Skeletal muscle tissue (tissue), 4 donors: ENCODE results near the gene PTPRCAP. TPM values are rescaled to one million over a fixed set of nuclear protein-coding genes. Genes with fewer than 3 reads are reported as not detected.

ENCODE experiments used
- H3K27ac ChIP-seq: one replicate; pipeline ENCODE4 v1.7.0; 2013; ENCODE audit warnings: mild to moderate bottlenecking, low read depth, low read length, inconsistent platforms
- H3K27me3 ChIP-seq, 3 donors: one replicate each; pipeline ENCODE4 v1.7.0; 2013; ENCODE audit warnings: low read length in 3 of 3; ENCODE audit not compliant: control insufficient read depth in 3 of 3, insufficient read depth in 3 of 3
- H3K36me3 ChIP-seq, 3 donors: one replicate each; pipeline ENCODE4 v1.7.0; 2013; ENCODE audit warnings: low read length in 3 of 3; ENCODE audit not compliant: control insufficient read depth in 3 of 3, insufficient read depth in 3 of 3
- H3K4me1 ChIP-seq, 3 donors: one replicate each; pipeline ENCODE4 v1.7.0; 2013; ENCODE audit warnings: low read length in 3 of 3, mild to moderate bottlenecking in 3 of 3; ENCODE audit not compliant: control insufficient read depth in 3 of 3, insufficient read depth in 3 of 3
- H3K4me3 ChIP-seq, 3 donors: one replicate each; pipeline ENCODE4 v1.7.0; 2013; ENCODE audit warnings: low read length in 3 of 3
- H3K9ac ChIP-seq, 3 donors: one replicate each; pipeline ENCODE4 v1.7.0; 2013; ENCODE audit warnings: low read length in 3 of 3, mild to moderate bottlenecking in 3 of 3, moderate library complexity in 2 of 3, low read depth in 1 of 3
- H3K9me3 ChIP-seq, 3 donors: one replicate each; pipeline ENCODE4 v1.7.0; 2013; ENCODE audit warnings: low read length in 3 of 3; ENCODE audit not compliant: control insufficient read depth in 3 of 3
- total RNA-seq: library from RNA; depleted of rRNA; stranded (reverse); fragments of >200 nt; gene quantifications from one replicate; pipeline ENCODE4 v1.2.3, GENCODE V29; 2014
- donor health status: Osteomylitis.

PTPRCAP gene
- total RNA-seq, 1 donor from 2014 or later, result not detected

DNA sequence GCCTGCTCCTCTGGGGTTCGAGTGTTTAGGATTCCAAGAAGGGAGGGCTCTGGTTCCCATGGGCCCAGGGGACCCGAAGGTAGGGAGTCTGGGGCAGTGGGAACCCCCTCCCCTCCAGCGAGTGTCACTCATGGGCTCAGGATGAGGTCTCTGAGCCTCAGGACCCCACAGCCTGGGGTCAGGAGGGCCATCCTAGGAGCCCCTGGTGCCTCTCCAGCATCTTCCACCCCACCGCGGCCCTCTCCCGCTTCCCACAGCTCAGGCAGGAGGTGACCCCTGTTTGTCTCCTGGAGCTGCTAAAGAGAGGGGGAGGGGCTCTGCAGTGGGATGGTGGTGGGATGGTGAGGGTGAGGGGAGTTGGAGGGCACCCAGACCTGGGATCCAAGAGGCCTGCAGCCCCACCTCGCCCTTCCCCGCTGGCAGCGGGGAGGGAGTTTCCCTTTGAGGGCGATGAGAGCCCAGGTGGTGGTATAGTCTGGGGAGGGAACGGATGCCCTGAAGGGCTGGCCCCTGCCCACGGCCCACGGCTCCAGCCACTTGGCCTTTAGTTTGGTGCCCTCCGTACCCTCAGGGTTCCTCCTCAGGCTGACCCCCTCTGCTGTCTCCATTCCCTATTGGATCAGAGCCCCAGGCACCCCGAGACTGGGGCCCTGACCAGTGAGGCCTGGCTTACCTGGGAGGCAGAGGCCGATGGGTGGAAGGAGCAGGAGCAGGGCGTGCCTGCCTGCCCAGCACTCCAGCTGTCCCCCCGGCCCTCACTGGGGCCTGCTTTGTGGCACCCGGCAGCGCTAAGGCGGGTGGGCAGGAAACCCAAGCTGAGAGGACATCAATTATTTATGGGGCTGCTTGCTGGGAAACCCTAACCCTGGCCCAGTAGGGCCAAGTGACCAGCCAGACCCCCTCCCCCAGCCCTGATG is 16.6 kb upstream of the PTPRCAP start:
- Histone ChIP-seq H3K27ac (no peak overlapping the region), H3K27me3 (peaks cover 0 to 6% (median 0%) of the 10 kb centered on the region in 3 donors), H3K4me1 (peaks cover 0 to 8% (median 7%) of the 10 kb centered on the region in 3 donors), H3K9me3 (no peaks in the 10 kb centered on the region), H3K36me3 (no peaks in the 10 kb centered on the region), H3K9ac (no peak overlapping the region), H3K4me3 (no peak overlapping the region)

DNA sequence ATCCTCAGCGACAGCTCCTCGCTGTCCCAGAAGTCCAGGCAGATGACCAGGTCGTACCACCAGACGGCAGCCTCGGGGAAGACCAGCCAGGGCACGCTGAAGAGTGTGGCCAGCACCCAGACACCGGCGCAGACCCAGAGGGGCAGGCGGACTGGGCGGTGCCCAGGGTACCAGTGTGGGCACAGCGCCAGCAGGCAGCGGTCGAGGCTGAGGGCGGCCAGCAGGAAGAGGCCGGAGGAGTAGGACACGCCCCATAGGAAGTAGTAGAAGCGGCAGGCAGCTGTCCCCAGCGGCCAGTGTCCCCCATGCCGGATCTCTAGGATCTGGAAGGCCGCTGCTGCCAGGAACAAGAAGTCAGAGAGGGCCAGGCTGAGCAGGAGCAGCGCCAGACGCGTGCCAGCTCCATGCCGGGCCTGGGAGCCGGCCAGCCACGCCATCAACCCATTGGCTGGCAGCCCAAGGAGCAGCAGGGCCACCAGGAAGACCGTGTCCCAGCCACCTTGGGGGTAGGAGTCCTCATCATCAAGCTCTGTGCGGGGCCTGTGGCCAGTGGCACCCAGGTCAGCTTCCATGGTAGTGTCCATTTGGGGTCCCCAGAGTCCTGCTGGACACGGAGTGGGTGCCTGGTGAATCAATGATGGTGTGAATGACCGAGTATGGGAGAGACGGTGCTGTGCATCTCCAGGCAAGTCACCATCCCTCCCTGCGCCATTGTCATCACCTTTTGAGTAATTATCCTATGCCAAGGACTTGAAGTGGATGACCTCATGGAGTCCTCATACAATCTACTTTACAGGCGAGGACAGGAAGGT is 14.9 kb upstream of the PTPRCAP start, which contains the start of gene GPR152:
Gene GPR152, minus strand, starts transcription at position 589 of the 812 bp plus-strand sequence. Its CDS starts 5 bp downstream, at position 584.
- peak within 1 kb of the TSS in 2 of 3 donors; percentile 58 to 73 for H3K9ac ChIP-seq
- peaks cover 0 to 6% (median 4%) of the 10 kb centered on the region in 3 donors for H3K27me3 ChIP-seq
- H3K27ac ChIP-seq, result no peak within 1 kb of the TSS
- H3K36me3 ChIP-seq, result no peaks in the 10 kb centered on the region
- H3K4me1 ChIP-seq, result peaks cover 0 to 8% (median 7%) of the 10 kb centered on the region in 3 donors
- no peaks in the 10 kb centered on the region for H3K9me3 ChIP-seq
- H3K4me3 ChIP-seq, result peak within 1 kb of the TSS; percentile 43 to 64 (median 54)

DNA sequence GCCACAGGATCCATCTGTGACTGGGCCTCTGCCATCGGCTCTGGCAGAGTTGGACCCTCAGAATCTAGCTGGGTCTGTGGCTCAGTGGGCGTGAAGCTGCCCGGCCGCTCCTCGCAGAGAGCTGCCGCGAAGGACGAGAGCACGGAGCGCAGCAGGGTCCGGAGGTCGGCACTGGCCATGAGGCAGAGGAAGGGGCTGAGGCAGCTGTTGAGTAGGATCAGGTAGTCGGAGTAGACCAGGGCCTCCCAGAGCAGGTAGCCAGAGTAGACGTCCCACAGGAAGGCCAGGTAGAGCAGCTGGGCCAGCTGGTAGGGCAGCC is 14.1 kb upstream of the PTPRCAP start:
- Histone ChIP-seq H3K9me3 (no peaks in the 10 kb centered on the region), H3K27ac (no peak overlapping the region), H3K4me1 (peaks cover 0 to 8% (median 7%) of the 10 kb centered on the region in 3 donors), H3K4me3 (no peak overlapping the region), H3K27me3 (peaks cover 0 to 6% (median 4%) of the 10 kb centered on the region in 3 donors), H3K36me3 (no peaks in the 10 kb centered on the region), H3K9ac (no peak overlapping the region)

DNA sequence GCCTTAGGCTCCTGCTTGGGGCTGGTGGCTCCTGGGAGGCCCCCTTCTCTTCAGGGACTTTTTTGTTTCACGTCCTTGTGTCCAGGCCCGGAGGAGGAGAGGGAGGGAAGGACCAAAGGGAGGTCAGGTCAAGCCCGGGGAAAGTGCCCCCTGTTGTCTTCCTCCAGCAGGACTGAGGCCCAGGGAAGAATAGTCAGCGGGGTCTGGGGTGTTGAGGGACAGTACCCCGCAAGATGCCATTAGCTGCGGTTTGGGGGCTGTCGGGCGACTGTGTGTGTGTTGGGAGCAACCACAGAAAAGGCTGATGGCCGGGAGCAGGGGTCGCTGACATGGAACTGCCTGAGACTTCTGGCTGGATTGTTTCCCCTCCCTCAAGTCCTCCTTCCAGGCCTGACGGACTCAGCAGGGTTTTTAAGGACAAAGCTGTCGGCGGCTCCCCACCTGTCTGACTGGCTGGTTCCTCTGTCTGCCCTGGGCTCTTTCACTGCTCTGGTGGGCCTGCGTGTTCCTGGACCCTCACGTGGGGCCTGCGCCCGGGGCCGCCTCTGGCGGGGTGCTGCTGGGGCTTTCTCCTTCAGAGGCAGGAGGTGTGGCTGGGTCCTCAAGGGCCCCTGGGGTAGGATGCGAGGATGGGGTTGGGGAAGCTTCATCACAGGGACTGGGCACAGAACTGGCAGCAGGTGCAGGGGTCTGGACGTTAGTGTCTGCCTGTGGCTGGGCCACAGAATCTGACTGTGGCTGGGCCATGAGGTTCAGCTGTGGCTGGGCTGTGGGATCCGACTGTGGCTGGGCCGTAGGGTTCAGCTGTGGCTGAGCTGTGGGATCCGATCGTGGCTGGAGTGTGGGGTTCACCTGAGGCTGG is 13.5 kb upstream of the PTPRCAP start:
- no peak overlapping the region for H3K9ac ChIP-seq
- H3K4me1 ChIP-seq, result peaks cover 0 to 8% (median 7%) of the 10 kb centered on the region in 3 donors
- H3K36me3 ChIP-seq, result no peaks in the 10 kb centered on the region
- no peaks in the 10 kb centered on the region for H3K9me3 ChIP-seq
- H3K27ac ChIP-seq, result no peak overlapping the region
- H3K4me3 ChIP-seq, result no peak overlapping the region
- peaks cover 0 to 6% (median 4%) of the 10 kb centered on the region in 3 donors for H3K27me3 ChIP-seq

DNA sequence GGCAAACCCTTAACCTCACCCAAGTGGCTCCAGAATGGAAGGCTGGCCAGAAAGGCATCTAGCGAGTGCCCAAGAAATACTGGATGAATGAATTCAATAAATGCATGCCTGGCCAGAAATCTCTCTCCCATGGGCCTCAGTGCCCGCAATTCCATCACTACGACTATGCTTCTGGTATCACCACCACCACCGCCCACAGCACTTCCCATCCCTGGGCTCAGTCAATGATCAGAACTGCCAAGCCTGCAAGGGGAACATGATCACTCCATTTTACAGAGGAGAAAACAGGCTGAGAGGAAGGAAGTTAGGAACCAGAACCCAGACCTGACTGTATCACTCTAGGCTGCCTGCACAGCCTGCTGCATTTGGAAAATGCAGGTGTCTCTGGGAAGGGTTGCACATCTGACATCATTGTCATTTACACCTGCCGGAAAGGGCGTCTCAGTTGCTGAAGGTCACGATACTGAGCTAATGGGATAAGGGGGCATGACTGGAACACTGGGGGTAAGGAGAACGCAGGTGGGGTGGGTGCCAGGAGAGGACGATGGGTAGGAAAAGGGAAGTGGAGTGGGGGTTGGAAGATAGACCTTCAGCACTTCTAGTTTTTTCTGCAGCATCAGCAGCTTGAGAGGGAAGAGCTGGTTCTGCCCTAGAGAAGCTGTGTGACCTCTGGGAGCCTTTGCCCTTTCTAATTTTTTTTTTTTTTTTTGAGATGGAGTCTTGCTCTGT is 11.8 kb upstream of the PTPRCAP start:
- Histone ChIP-seq H3K36me3 (no peaks in the 10 kb centered on the region), H3K4me3 (no peak overlapping the region), H3K4me1 (peaks cover 0 to 8% (median 7%) of the 10 kb centered on the region in 3 donors), H3K27me3 (peaks cover 0 to 4% (median 0%) of the 10 kb centered on the region in 3 donors), H3K27ac (no peak overlapping the region), H3K9ac (no peak overlapping the region), H3K9me3 (no peaks in the 10 kb centered on the region)

DNA sequence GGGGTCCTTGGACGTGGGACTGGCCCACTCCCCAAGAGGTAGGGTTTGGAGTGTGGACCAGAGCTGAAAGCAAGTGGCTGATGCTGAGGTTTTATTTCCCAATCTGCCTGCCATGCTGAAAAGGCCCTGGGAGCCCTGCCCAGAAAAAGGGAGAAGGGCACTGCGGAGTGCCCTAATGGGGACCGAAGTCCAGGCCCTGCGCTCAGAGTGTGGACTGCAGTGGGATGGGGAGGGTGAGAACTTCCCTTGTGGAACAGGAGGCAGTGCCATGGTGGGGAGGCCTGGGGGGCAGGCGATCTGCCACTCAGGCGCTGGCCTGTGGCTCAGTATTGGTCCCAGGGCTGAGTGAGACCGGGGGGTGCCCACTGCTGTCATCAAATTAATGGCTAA is 10.7 kb upstream of the PTPRCAP start:
- no peak overlapping the region for H3K4me3 ChIP-seq
- H3K9ac ChIP-seq, result no peak overlapping the region
- peaks cover 0 to 4% (median 0%) of the 10 kb centered on the region in 3 donors for H3K27me3 ChIP-seq
- peaks cover 0 to 8% (median 7%) of the 10 kb centered on the region in 3 donors for H3K4me1 ChIP-seq
- no peaks in the 10 kb centered on the region for H3K9me3 ChIP-seq
- no peak overlapping the region for H3K27ac ChIP-seq
- no peaks in the 10 kb centered on the region for H3K36me3 ChIP-seq

DNA sequence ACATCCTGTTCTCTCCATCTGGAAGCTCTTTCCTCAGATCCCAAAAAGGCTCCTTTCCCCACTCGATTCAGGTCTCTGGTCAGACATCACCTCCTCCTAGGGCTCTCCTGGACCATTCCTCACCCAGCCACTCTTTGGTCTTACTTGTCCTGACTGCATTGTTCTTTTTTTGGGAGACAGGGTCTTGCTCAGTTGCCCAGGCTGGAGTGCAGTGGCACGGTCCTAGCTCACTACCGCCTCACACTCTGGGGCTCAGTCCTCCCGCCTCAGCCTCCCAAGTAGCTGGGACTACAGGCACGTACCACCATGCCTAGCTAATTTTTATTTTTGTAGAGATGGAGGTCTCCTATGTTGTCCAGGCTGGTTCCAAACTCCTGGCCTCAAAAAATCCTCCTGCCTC is 8.0 kb upstream of the PTPRCAP start:
- H3K9me3 ChIP-seq, result no peaks in the 10 kb centered on the region
- H3K9ac ChIP-seq, result no peak overlapping the region
- peaks cover 0 to 4% (median 0%) of the 10 kb centered on the region in 3 donors for H3K27me3 ChIP-seq
- peaks cover 0 to 7% (median 4%) of the 10 kb centered on the region in 3 donors for H3K36me3 ChIP-seq
- peaks cover 13 to 22% (median 16%) of the 10 kb centered on the region in 3 donors for H3K4me1 ChIP-seq
- H3K4me3 ChIP-seq, result no peak overlapping the region
- no peak overlapping the region for H3K27ac ChIP-seq

DNA sequence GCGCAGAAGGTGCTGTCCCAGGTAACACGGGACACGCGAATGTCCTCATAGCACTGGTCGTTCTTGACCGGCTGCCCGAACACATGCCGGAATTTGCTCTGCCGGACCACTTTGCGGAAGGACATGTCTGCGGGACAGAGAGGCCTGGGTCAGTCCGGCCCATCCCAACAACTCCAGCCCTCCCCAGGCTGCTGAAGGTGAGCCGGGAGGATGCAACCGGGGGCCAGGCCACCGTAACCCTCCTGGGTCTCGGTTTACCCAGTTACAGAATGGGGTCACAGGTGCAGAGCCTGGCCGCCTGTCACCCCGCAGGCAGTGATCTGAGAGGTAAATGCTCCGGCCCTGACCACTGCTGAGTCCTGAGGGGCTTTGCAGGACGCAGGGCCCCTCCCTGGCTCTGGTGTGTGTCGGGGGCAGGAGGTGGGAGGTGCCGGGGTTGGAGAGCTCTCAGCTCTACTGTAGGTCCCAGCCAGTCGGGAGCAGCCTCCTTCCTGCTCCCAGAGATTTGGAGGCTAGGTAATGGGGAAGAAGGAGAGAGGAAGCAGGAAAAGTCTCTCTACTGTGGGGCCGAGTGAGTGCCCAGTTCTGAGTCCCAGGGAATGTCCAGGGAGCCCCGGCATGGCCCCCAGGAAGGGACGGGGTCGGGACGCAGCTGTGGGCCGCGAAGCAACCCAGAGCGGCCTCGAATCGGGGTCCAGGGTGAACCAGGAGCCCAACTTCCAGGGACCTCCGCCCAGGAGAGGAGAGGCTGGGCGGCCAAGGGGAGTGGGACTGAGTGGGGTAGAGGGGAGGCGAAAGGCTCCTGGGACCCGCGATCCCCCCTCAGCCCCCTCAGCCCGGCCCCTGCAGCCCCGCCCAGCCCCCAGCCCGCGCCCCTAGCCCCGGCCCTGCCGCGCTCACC is 5.3 kb upstream of the PTPRCAP start:
- Histone ChIP-seq H3K9ac (peak overlapping the region; percentile 74 to 84 (median 76)), H3K9me3 (no peaks in the 10 kb centered on the region), H3K4me1 (peaks cover 25 to 38% (median 28%) of the 10 kb centered on the region in 3 donors)

More for the DNA sequence above, 5.3 kb upstream of the PTPRCAP start:
- peaks cover 4 to 12% (median 5%) of the 10 kb centered on the region in 3 donors for H3K36me3 ChIP-seq
- H3K27me3 ChIP-seq, result no peaks in the 10 kb centered on the region
- H3K4me3 ChIP-seq, result peak overlapping the region; percentile 62 to 80 (median 71)
- H3K27ac ChIP-seq, result peak overlapping the region; percentile 80
